ENCODE results near the gene CNIH2. TPM values are rescaled to one million over a fixed set of nuclear protein-coding genes. Genes with fewer than 3 reads are reported as not detected.
"Not testable (repeated sequence)": the region's sequence is repeated elsewhere in the genome, so short reads cannot be mapped to it uniquely, and the experiment has no call there.

The CNIH2 gene
- total RNA-seq, 3 donors from 2014 or later = 1.4 to 1.8 (median 1.7) TPM

DNA sequence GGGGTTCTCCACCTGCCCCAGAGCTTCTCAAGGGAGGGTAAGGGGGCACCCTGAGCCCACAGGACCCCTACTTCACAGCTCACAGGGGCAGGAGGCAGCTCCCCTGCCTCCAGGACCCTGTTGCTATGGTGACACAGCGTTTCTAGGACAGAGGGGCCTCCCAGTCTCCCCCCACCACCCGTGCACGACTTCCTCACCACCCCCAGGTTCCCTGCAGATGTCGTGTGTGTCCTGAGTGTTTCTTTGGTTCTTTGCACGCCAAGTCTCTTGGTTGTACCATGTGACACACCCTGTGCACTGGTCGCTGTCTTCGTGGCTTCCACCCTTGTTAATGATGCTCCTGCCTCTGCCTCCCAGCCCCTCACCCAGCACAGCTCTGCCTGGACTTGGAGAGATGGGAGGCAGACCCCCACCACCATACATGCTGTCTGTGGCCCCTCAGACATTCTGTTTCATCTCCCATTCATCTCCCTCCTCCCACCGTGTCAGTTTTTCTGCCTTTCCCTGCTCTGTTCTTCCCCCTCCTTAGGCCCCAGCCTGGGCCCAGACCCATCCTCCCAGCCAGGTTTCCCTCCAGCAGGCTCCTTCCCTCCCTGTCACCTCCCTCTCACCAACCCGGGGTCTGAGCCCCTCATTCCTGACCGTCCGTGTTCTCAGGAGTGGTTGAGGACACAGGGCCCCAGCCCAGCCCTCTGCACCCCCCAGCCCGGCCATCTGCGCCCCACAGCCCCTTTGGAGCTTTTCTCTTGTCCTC, 34.0 kb upstream of the CNIH2 start:
- Mint-ChIP-seq H3K36me3 (ENCODE audit: insufficient read depth) (peaks cover 18% of the 10 kb centered on the region), H3K4me1 (ENCODE audit: low read depth) (no peaks in the 10 kb centered on the region)
- no peak for ATAC-seq

DNA sequence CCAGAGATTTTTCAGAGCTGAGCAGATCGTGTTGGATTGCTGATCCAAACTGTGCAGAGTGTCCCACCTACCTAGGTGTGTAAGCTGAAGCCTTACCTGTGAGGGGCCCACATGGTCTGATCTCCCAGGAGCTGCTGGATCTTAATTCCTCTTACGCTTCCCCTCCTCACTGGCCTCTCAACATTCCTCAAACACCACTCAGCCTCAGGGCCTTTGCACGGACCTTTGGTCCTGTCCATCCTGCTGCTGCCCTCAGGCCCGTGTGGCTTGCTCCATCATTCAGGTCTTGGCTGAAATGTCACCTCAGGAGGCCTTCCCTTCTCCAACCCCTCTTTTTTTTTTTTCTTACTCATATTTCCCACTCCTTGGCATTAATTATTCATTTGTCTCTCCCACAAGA, 30.7 kb upstream of the CNIH2 start:
- Mint-ChIP-seq H3K27me3 (ENCODE audit: low read depth) (no peaks in the 10 kb centered on the region), H3K36me3 (ENCODE audit: insufficient read depth) (peaks cover 11% of the 10 kb centered on the region), H3K9me3 (no peaks in the 10 kb centered on the region), H3K4me3 (no peak overlapping the region), H3K4me1 (ENCODE audit: low read depth) (peaks cover 2% of the 10 kb centered on the region)
- DNase-seq (no peak), ATAC-seq (no peak)

More for the DNA sequence above, 34.0 kb upstream of the CNIH2 start:
- DNase-seq = no peak
- Mint-ChIP-seq H3K27me3 (ENCODE audit: low read depth) (no peaks in the 10 kb centered on the region), H3K9me3 (no peaks in the 10 kb centered on the region), H3K4me3 (no peak overlapping the region)

DNA sequence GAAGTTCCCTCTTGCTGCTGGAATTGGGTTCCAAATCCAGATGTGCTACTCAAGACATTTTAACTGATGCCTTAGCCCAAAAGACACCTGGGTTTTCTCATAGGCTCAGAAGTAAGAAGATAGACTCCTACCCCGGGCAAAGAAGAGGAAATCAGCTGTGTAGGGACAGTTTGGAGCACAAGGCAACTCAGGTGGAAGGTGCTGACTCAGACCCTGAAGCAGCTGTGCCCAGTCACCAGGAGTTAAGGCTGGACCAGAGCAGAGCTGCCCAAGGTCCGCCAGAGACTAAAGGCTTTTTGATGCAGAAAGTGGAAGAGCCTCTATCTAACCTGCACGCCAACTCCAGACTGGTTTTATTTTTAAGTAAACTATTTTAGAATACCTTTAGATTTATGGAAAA, 30.2 kb upstream of the CNIH2 start:
- Mint-ChIP-seq H3K27me3 (ENCODE audit: low read depth) (no peaks in the 10 kb centered on the region), H3K4me3 (no peak overlapping the region), H3K4me1 (ENCODE audit: low read depth) (peaks cover 2% of the 10 kb centered on the region), H3K9me3 (no peaks in the 10 kb centered on the region), H3K36me3 (ENCODE audit: insufficient read depth) (peaks cover 11% of the 10 kb centered on the region)
- no peak for DNase-seq
- ATAC-seq = no peak

DNA sequence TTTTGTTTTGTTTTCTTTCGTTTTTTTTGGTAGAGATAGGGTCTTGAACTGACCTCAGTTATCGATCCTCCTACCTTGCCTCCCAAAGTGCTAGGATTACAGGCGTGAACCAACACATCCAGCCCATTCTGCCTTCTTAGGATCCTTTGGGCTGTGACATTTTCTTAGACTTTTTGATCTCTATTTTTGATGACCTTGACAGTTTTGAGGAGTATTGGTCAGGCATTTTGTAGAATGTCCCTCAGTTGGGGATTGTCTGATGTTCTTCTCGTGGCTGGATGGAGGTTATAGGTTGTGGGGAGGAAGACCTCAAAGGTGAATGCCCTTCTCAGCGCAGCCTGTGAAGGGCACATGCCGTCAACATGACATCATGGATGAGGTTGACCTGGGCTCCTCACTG, 29.1 kb upstream of the CNIH2 start:
- DNase-seq (no peak), ATAC-seq (no peak)
- Mint-ChIP-seq H3K36me3 (ENCODE audit: insufficient read depth) (peaks cover 11% of the 10 kb centered on the region), H3K4me3 (no peak overlapping the region), H3K27me3 (ENCODE audit: low read depth) (no peaks in the 10 kb centered on the region), H3K4me1 (ENCODE audit: low read depth) (peaks cover 2% of the 10 kb centered on the region), H3K9me3 (no peaks in the 10 kb centered on the region)

DNA sequence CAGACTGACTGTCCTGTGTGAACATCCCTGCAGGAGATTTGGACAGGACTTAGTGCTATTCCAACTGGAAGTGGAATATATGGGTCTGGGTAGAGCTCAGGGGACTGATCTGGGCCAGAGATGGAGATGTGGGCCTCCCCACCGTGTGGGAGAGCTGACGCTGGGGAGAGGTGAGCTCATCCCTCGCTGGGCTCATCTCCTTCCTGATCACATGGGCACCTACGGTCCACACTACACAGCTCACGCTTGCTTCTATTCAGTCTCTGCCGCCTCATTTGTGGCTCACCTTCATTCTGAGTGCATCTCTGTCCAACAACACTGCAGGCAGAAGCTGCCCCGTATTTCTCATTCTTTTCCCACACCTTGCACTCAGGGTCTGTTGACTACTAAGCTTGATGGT, 26.2 kb upstream of the CNIH2 start:
- Mint-ChIP-seq H3K9me3 (no peaks in the 10 kb centered on the region), H3K36me3 (ENCODE audit: insufficient read depth) (peaks cover 9% of the 10 kb centered on the region), H3K4me3 (no peak overlapping the region), H3K27me3 (ENCODE audit: low read depth) (no peaks in the 10 kb centered on the region), H3K4me1 (ENCODE audit: low read depth) (peaks cover 11% of the 10 kb centered on the region)
- ATAC-seq (no peak), DNase-seq (no peak)

DNA sequence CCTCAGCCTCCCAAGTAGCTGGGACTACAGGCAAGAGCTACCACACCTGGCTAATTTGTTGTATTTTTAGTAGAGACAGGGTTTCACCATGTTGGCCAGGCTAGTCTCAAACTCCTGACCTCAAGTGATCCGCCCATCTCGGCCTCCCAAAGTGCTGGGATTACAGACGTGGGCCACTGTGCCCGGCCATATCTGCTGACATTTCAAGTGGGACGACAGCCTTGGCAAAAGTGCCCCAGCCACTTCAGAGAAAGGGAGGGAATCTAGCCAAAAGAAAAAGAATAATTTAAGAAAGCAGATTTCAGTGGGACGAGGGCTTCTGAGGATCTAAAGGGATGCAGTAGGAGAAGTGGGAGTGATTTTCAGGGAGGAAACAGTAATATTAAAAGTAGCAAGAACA, 24.9 kb upstream of the CNIH2 start:
- ATAC-seq; H3K27me3 Mint-ChIP-seq (ENCODE audit: low read depth); H3K36me3 Mint-ChIP-seq (ENCODE audit: insufficient read depth); H3K9me3 Mint-ChIP-seq; H3K4me3 Mint-ChIP-seq; DNase-seq: not testable (repeated sequence)
- peaks cover 14% of the 10 kb centered on the region for H3K4me1 Mint-ChIP-seq (ENCODE audit: low read depth)

DNA sequence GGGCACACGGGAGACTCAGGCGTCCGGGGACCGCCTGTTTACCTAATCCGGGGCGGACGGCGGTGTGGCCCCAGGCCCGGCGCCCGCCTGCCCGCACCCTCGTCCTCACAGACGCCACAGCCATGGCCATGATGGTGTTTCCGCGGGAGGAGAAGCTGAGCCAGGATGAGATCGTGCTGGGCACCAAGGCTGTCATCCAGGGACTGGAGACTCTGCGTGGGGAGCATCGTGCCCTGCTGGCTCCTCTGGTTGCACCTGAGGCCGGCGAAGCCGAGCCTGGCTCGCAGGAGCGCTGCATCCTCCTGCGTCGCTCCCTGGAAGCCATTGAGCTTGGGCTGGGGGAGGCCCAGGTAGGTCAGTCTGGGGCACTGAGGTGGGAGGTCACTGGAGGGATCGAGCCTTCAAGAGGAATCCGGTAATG, 19.5 kb upstream of the CNIH2 start:
- no peak for DNase-seq
- H3K27me3 Mint-ChIP-seq (ENCODE audit: low read depth) = no peaks in the 10 kb centered on the region
- peak overlapping the region; percentile 91 for H3K4me3 Mint-ChIP-seq
- H3K4me1 Mint-ChIP-seq (ENCODE audit: low read depth) = peaks cover 26% of the 10 kb centered on the region
- no peak for ATAC-seq
- H3K36me3 Mint-ChIP-seq (ENCODE audit: insufficient read depth) = peaks cover 15% of the 10 kb centered on the region
- no peaks in the 10 kb centered on the region for H3K9me3 Mint-ChIP-seq

DNA sequence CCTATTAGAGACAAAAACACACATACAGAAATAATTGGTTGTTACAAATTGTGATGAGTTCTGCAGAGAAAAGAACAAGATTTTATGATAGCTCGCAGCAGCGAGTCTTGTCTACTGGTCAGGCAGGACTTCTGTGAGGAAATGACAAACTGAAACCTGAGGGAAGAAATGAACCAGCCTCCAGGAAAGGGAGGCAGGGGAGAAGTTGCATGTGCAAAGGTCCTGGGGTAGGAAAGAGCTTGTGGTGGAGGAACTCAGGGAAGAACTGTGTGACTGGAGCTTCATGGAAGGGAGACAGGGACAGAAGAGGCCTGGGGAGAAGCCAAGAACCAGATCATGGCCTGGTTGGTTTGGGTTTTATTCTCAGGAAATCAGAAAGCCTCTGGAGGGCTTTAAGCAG, 18.8 kb upstream of the CNIH2 start:
- peak overlapping the region; percentile 91 for H3K4me3 Mint-ChIP-seq
- H3K27me3 Mint-ChIP-seq (ENCODE audit: low read depth) = no peaks in the 10 kb centered on the region
- H3K4me1 Mint-ChIP-seq (ENCODE audit: low read depth) = peaks cover 26% of the 10 kb centered on the region
- no peaks in the 10 kb centered on the region for H3K9me3 Mint-ChIP-seq
- DNase-seq (no peak), ATAC-seq (no peak)
- peaks cover 18% of the 10 kb centered on the region for H3K36me3 Mint-ChIP-seq (ENCODE audit: insufficient read depth)

DNA sequence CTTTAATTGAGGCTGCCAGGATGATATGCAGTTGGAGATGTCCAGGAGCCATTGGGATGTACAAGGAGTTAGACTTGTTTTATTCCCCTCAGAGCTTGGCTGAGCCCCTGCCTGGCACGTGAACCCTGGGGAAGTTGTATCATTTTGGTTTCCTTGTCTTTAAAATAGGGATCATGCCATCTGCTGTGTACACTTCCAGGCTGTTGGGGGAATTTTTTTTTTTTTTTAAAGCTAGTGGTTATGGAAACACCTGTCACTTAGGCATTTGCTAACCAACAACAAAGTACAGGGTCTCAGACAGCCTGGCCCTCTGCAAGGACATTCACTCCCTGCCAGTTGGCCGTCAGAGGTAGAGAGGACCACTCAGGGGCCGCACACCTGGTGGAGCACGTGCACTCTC, 18.0 kb upstream of the CNIH2 start:
- DNase-seq (no peak), ATAC-seq (no peak)
- Mint-ChIP-seq H3K27me3 (ENCODE audit: low read depth) (no peaks in the 10 kb centered on the region), H3K9me3 (no peaks in the 10 kb centered on the region), H3K36me3 (ENCODE audit: insufficient read depth) (peaks cover 22% of the 10 kb centered on the region), H3K4me3 (no peak overlapping the region), H3K4me1 (ENCODE audit: low read depth) (peaks cover 26% of the 10 kb centered on the region)

DNA sequence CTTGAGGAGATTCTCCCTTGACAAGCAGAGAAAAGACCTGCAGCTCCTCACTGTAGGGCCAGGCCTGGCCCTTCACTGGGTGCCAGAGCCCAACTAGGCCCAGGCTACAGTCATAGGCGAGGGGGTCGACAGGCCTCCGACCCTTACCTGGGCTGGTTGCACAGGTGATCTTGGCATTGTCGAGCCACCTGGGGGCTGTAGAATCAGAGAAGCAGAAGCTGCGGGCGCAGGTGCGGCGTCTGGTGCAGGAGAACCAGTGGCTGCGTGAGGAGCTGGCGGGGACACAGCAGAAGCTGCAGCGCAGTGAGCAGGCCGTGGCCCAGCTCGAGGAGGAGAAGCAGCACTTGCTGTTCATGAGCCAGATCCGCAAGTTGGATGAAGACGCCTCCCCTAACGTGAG, 16.4 kb upstream of the CNIH2 start:
- ATAC-seq (no peak), DNase-seq (no peak)
- Mint-ChIP-seq H3K27me3 (ENCODE audit: low read depth) (no peaks in the 10 kb centered on the region), H3K36me3 (ENCODE audit: insufficient read depth) (peaks cover 22% of the 10 kb centered on the region), H3K4me1 (ENCODE audit: low read depth) (peaks cover 19% of the 10 kb centered on the region), H3K4me3 (no peak overlapping the region), H3K9me3 (no peaks in the 10 kb centered on the region)

DNA sequence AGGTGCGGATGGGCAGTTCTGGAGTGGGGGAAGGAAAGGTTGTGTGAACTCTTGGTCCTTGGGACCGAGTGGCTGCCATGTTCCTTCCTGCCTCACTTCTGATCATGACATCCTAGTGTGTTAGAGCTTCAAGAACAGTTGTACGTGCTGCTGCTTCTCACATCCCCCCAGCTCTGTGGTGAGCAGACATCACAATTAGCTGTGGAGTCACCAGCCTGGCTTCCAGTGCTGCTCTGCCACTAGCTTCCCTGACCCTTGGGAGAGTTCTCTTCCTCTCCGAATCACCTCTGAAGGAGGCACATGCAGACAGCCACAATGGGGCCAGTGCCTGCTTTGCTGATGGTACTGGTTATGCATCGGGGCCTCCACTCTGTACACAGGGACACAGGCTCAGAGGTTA, 15.8 kb upstream of the CNIH2 start:
- Mint-ChIP-seq H3K4me3 (no peak overlapping the region), H3K36me3 (ENCODE audit: insufficient read depth) (peaks cover 22% of the 10 kb centered on the region), H3K9me3 (no peaks in the 10 kb centered on the region), H3K27me3 (ENCODE audit: low read depth) (no peaks in the 10 kb centered on the region), H3K4me1 (ENCODE audit: low read depth) (peaks cover 17% of the 10 kb centered on the region)
- no peak for ATAC-seq
- no peak for DNase-seq

DNA sequence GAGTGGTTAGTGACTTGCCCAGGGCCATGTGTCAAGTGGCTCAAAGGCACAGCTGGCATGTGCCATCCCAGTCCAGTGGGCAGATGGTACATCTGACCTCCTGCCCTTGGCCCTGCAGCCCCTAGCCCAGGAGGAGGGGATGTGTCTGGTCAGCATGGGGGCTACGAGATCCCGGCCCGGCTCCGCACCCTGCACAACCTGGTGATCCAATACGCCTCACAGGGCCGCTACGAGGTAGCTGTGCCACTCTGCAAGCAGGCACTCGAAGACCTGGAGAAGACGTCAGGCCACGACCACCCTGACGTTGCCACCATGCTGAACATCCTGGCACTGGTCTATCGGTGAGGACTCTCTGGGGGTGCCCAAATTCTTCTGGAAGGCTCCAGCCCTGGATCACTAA, 15.3 kb upstream of the CNIH2 start:
- ATAC-seq = no peak
- H3K36me3 Mint-ChIP-seq (ENCODE audit: insufficient read depth) = peaks cover 22% of the 10 kb centered on the region
- H3K4me3 Mint-ChIP-seq = no peak overlapping the region
- H3K9me3 Mint-ChIP-seq = no peaks in the 10 kb centered on the region
- no peaks in the 10 kb centered on the region for H3K27me3 Mint-ChIP-seq (ENCODE audit: low read depth)
- DNase-seq = no peak
- peaks cover 18% of the 10 kb centered on the region for H3K4me1 Mint-ChIP-seq (ENCODE audit: low read depth)

DNA sequence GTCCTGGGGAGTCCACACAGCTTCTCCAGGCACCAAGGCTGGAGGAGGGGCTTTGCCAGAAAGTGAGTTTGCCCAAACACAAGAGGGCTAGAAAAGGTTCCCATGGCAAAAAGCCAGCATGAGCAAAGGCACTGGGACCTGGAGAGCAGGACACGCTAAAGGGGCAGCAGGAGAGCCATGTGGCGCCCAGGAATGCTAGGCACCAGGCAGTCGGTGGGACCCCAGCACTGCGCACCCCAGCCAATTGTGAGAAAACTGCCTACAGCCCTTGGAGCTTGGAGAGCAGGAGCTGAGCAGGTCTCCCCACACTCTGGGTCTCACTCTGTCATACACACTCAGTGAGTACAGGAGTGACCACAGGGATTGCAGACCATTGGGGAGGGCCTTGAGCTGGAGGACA, 14.7 kb upstream of the CNIH2 start:
- peaks cover 22% of the 10 kb centered on the region for H3K36me3 Mint-ChIP-seq (ENCODE audit: insufficient read depth)
- no peak overlapping the region for H3K4me3 Mint-ChIP-seq
- H3K27me3 Mint-ChIP-seq (ENCODE audit: low read depth) = no peaks in the 10 kb centered on the region
- ATAC-seq = no peak
- no peak for DNase-seq
- no peaks in the 10 kb centered on the region for H3K9me3 Mint-ChIP-seq
- peaks cover 21% of the 10 kb centered on the region for H3K4me1 Mint-ChIP-seq (ENCODE audit: low read depth)

DNA sequence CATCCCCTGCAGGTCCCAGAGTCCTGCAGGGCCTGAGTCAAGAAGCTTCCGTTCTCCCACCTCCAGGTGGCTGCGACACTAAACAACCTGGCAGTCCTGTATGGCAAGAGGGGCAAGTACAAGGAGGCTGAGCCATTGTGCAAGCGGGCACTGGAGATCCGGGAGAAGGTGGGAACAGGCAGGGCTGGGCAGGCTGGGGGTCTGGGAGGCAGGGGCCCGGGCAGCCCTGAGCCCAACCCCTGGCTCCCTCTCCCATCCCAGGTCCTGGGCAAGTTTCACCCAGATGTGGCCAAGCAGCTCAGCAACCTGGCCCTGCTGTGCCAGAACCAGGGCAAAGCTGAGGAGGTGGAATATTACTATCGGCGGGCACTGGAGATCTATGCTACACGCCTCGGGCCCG, 14.2 kb upstream of the CNIH2 start:
- Mint-ChIP-seq H3K9me3 (no peaks in the 10 kb centered on the region), H3K4me3 (no peak overlapping the region), H3K36me3 (ENCODE audit: insufficient read depth) (peaks cover 22% of the 10 kb centered on the region), H3K4me1 (ENCODE audit: low read depth) (peaks cover 19% of the 10 kb centered on the region), H3K27me3 (ENCODE audit: low read depth) (no peaks in the 10 kb centered on the region)
- no peak for ATAC-seq
- DNase-seq = no peak

DNA sequence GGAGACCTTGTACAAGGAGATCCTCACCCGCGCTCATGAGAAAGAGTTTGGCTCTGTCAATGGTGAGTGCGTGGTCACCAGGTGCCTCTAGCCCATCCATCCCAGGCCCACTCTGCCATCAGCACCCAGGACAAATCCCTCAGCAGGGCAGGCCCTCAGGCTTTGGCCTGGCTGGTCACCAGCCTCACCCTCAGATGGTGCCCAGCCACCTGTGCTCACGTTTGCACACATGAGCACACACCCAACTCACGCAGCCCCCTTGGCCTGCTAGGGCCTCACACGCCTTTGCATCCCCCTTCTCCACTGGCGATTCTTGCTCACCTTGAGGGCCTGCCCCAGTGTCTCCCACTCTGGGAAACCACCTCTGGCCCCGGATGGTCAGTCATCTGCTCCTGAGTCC, 13.6 kb upstream of the CNIH2 start:
- no peaks in the 10 kb centered on the region for H3K27me3 Mint-ChIP-seq (ENCODE audit: low read depth)
- H3K9me3 Mint-ChIP-seq = no peaks in the 10 kb centered on the region
- ATAC-seq (no peak), DNase-seq (no peak)
- H3K4me3 Mint-ChIP-seq = no peak overlapping the region
- peaks cover 17% of the 10 kb centered on the region for H3K36me3 Mint-ChIP-seq (ENCODE audit: insufficient read depth)
- H3K4me1 Mint-ChIP-seq (ENCODE audit: low read depth) = peaks cover 17% of the 10 kb centered on the region
